Lower leg skin (tissue), 3 donors: ENCODE data around the gene COL4A4.

ENCODE experiments used
- CTCF ChIP-seq, 3 donors: fragments of 450-650 bp; IDR thresholded peaks; one replicate each; pipeline ENCODE4 v1.5.1; 2016; ENCODE audit warnings: antibody characterized with exemption in 3 of 3, mild to moderate bottlenecking in 3 of 3, moderate library complexity in 2 of 3
- POLR2A ChIP-seq, 2 donors: fragments of 450-650 bp; IDR thresholded peaks; one replicate each; pipeline ENCODE4 v1.6.1; 2016 to 2017; ENCODE audit warnings: antibody characterized with exemption in 2 of 2, mild to moderate bottlenecking in 1 of 2, moderate library complexity in 1 of 2

GRCh38 chr2:227160164-227160563 lies 3.8 kb downstream of the COL4A4 start:
- TF ChIP-seq CTCF (IDR thresholded peaks at IDR 0.05) (no peak), POLR2A (IDR thresholded peaks at IDR 0.05) (no peak)
